ENCODE results near the gene MICALL2.
"Not testable (repeated sequence)": the region's sequence is repeated elsewhere in the genome, so short reads cannot be mapped to it uniquely, and the experiment has no call there.

MICALL2 gene

GRCh38 chr7:1447551-1448244 is 11.6 kb downstream of the MICALL2 start:
- DNase-seq (ENCODE audit: low read depth in 2 of 2) = no peak

GRCh38 chr7:1447112-1447511 is 12.2 kb downstream of the MICALL2 start:
- no peak for DNase-seq (ENCODE audit: low read depth in 2 of 2)

GRCh38 chr7:1446620-1447032 is 12.6 kb downstream of the MICALL2 start:
- no peak for DNase-seq (ENCODE audit: low read depth in 2 of 2)

- DNase-seq (ENCODE audit: low read depth in 2 of 2) = not testable (repeated sequence)
Observed at GRCh38 chr7:1446026-1446425, 13.2 kb downstream of the MICALL2 start.

GRCh38 chr7:1445341-1445740 is 13.9 kb downstream of the MICALL2 start:
- no peak for DNase-seq (ENCODE audit: low read depth in 2 of 2)

- DNase-seq (ENCODE audit: low read depth in 2 of 2) = no peak
Observed at GRCh38 chr7:1444925-1445322, 14.3 kb downstream of the MICALL2 start.

- DNase-seq (ENCODE audit: low read depth in 2 of 2) = no peak
Observed at GRCh38 chr7:1444214-1444924, 14.9 kb downstream of the MICALL2 start.

- not testable (repeated sequence) for DNase-seq (ENCODE audit: low read depth in 2 of 2)
Observed at GRCh38 chr7:1443587-1444200, 15.6 kb downstream of the MICALL2 start.

- no peak for DNase-seq (ENCODE audit: low read depth in 2 of 2)
Observed at GRCh38 chr7:1442355-1443124, 16.7 kb downstream of the MICALL2 start.

- DNase-seq (ENCODE audit: low read depth in 2 of 2) = no peak
Observed at GRCh38 chr7:1441615-1442354, 17.5 kb downstream of the MICALL2 start.

GRCh38 chr7:1440620-1441019 is 18.6 kb downstream of the MICALL2 start:
- DNase-seq (ENCODE audit: low read depth in 2 of 2) = no peak

- no peak for DNase-seq (ENCODE audit: low read depth in 2 of 2)
Observed at GRCh38 chr7:1439373-1440363, 19.6 kb downstream of the MICALL2 start.

GRCh38 chr7:1438821-1439220 is 20.4 kb downstream of the MICALL2 start:
- no peak for DNase-seq (ENCODE audit: low read depth in 2 of 2)

GRCh38 chr7:1438208-1438607 is 21.1 kb downstream of the MICALL2 start:
- no peak for DNase-seq (ENCODE audit: low read depth in 2 of 2)

GRCh38 chr7:1437155-1437880 is 22.0 kb downstream of the MICALL2 start:
- DNase-seq (ENCODE audit: low read depth in 2 of 2) = no peak

GRCh38 chr7:1436608-1437007 is 22.7 kb downstream of the MICALL2 start:
- DNase-seq (ENCODE audit: low read depth in 2 of 2) = no peak

- no peak for DNase-seq (ENCODE audit: low read depth in 2 of 2)
Observed at GRCh38 chr7:1434891-1435670, 24.2 kb downstream of the MICALL2 start.

- no peak for DNase-seq (ENCODE audit: low read depth in 2 of 2)
Observed at GRCh38 chr7:1434165-1434718, 25.0 kb downstream of the MICALL2 start.
